ENCODE measurements around the gene KCNIP1.

Gene KCNIP1

GRCh38 chr5:170656346-170656745 is 152.5 kb downstream of the KCNIP1 start:
- no peaks in the 10 kb centered on the region for H4K20me1 ChIP-seq (ENCODE audit: insufficient read depth, low read length, poor library complexity, severe bottlenecking)
- no peaks in the 10 kb centered on the region for H3K36me3 ChIP-seq (ENCODE audit: insufficient read depth, low read length)
- H3K4me3 ChIP-seq (ENCODE audit: low read length, poor library complexity, severe bottlenecking): no peak overlapping the region
- no peaks in the 10 kb centered on the region for H3K79me2 ChIP-seq (ENCODE audit: insufficient read depth, low read length)
- H3K9ac ChIP-seq (ENCODE audit: low read depth, low read length, poor library complexity, severe bottlenecking): no peak overlapping the region
- no peaks in the 10 kb centered on the region for H3K9me3 ChIP-seq (ENCODE audit: insufficient read depth, low read depth, low read length)
- H3F3A ChIP-seq (ENCODE audit: low read depth): no peaks in the 10 kb centered on the region
- H3K27me3 ChIP-seq (ENCODE audit: insufficient read depth, low read length, poor library complexity, severe bottlenecking): no peaks in the 10 kb centered on the region
- H3K9me2 ChIP-seq (replicated peaks; ENCODE audit: low read depth, low read length): no peaks in the 10 kb centered on the region
- no peak for TF ChIP-seq CTCF (conservative IDR thresholded peaks at IDR 0.05; ENCODE audit: low read length)
- no peak for TF ChIP-seq EZH2phosphoT487 (IDR thresholded peaks at IDR 0.05; ENCODE audit: borderline replicate concordance)
- H2AFZ ChIP-seq (ENCODE audit: low read length): no peak overlapping the region
- no peak overlapping the region for H3K4me2 ChIP-seq (ENCODE audit: low read depth, low read length, poor library complexity, severe bottlenecking)
- H3K4me1 ChIP-seq (ENCODE audit: insufficient read depth, low read length, poor library complexity, severe bottlenecking): no peaks in the 10 kb centered on the region

DNA sequence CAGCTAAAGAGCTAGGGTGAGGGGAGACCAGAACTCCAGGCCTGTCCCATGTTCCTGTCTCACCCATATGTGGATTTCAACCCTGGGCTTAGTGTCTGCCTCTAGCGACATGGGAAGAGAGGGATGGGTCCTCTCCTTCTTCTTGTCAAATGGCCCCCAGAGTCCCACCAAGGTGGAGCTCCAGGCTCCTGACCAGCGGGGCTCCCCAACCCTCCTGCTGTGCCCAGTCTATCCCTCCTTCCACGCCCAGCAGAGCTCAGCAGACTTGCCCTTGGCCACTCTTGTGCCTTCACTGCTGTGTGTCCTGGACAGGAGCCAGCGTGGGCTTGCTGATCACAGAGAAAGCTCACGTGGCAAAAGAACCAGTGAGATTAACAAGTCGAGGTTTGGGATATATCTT is 156.7 kb downstream of the KCNIP1 start:
- H3K4me3 ChIP-seq (ENCODE audit: low read length, poor library complexity, severe bottlenecking): no peak overlapping the region
- TF ChIP-seq CTCF (conservative IDR thresholded peaks at IDR 0.05; ENCODE audit: low read length) (no peak), EZH2phosphoT487 (IDR thresholded peaks at IDR 0.05; ENCODE audit: borderline replicate concordance) (no peak)
- H3K27me3 ChIP-seq (ENCODE audit: insufficient read depth, low read length, poor library complexity, severe bottlenecking): no peaks in the 10 kb centered on the region
- H3K9me3 ChIP-seq (ENCODE audit: insufficient read depth, low read depth, low read length): no peaks in the 10 kb centered on the region
- H3K79me2 ChIP-seq (ENCODE audit: insufficient read depth, low read length): no peaks in the 10 kb centered on the region
- H3K9ac ChIP-seq (ENCODE audit: low read depth, low read length, poor library complexity, severe bottlenecking): no peak overlapping the region
- H3F3A ChIP-seq (ENCODE audit: low read depth): no peaks in the 10 kb centered on the region
- no peaks in the 10 kb centered on the region for H3K36me3 ChIP-seq (ENCODE audit: insufficient read depth, low read length)
- H3K4me2 ChIP-seq (ENCODE audit: low read depth, low read length, poor library complexity, severe bottlenecking): no peak overlapping the region
- H2AFZ ChIP-seq (ENCODE audit: low read length): no peak overlapping the region
- H3K4me1 ChIP-seq (ENCODE audit: insufficient read depth, low read length, poor library complexity, severe bottlenecking): no peaks in the 10 kb centered on the region
- no peaks in the 10 kb centered on the region for H3K9me2 ChIP-seq (replicated peaks; ENCODE audit: low read depth, low read length)
- no peaks in the 10 kb centered on the region for H4K20me1 ChIP-seq (ENCODE audit: insufficient read depth, low read length, poor library complexity, severe bottlenecking)

- H3K27me3 ChIP-seq (ENCODE audit: insufficient read depth, low read length, poor library complexity, severe bottlenecking): no peaks in the 10 kb centered on the region
- TF ChIP-seq CTCF (conservative IDR thresholded peaks at IDR 0.05; ENCODE audit: low read length) (no peak), EZH2phosphoT487 (IDR thresholded peaks at IDR 0.05; ENCODE audit: borderline replicate concordance) (no peak)
- no peaks in the 10 kb centered on the region for H4K20me1 ChIP-seq (ENCODE audit: insufficient read depth, low read length, poor library complexity, severe bottlenecking)
- H3K36me3 ChIP-seq (ENCODE audit: insufficient read depth, low read length): no peaks in the 10 kb centered on the region
- H2AFZ ChIP-seq (ENCODE audit: low read length): no peak overlapping the region
- H3K9ac ChIP-seq (ENCODE audit: low read depth, low read length, poor library complexity, severe bottlenecking): no peak overlapping the region
- no peaks in the 10 kb centered on the region for H3K9me2 ChIP-seq (replicated peaks; ENCODE audit: low read depth, low read length)
- H3K79me2 ChIP-seq (ENCODE audit: insufficient read depth, low read length): no peaks in the 10 kb centered on the region
- H3K9me3 ChIP-seq (ENCODE audit: insufficient read depth, low read depth, low read length): no peaks in the 10 kb centered on the region
- H3K4me1 ChIP-seq (ENCODE audit: insufficient read depth, low read length, poor library complexity, severe bottlenecking): no peaks in the 10 kb centered on the region
- no peak overlapping the region for H3K4me3 ChIP-seq (ENCODE audit: low read length, poor library complexity, severe bottlenecking)
- H3F3A ChIP-seq (ENCODE audit: low read depth): no peaks in the 10 kb centered on the region
- no peak overlapping the region for H3K4me2 ChIP-seq (ENCODE audit: low read depth, low read length, poor library complexity, severe bottlenecking)
Observed at GRCh38 chr5:170662966-170663365, 159.1 kb downstream of the KCNIP1 start.

All from Loucy (cell line).